Left ventricle myocardium inferior (tissue), 1 donor: ENCODE results near the gene SYP. TPM values are rescaled to one million over a fixed set of nuclear protein-coding genes. Genes with fewer than 3 reads are reported as not detected.

Experiments used
- DNase-seq: peaks from one replicate; pipeline ENCODE4 v3.0.0-alpha.2; 2020
- H3K27ac ChIP-seq: fragments of 200-600 bp; replicated peaks from 2 replicates; pipeline ENCODE4 v1.8.0; 2021
- H3K27me3 ChIP-seq: fragments of 200-600 bp; 2 replicates; pipeline ENCODE4 v1.8.0; 2021; ENCODE audit warnings: low read depth
- H3K36me3 ChIP-seq: fragments of 200-600 bp; 2 replicates; pipeline ENCODE4 v1.8.0; 2021
- H3K4me1 ChIP-seq: fragments of 200-600 bp; 2 replicates; pipeline ENCODE4 v1.8.0; 2021
- H3K4me3 ChIP-seq: fragments of 200-600 bp; 2 replicates; pipeline ENCODE4 v1.8.0; 2021; ENCODE audit warnings: mild to moderate bottlenecking, moderate library complexity
- H3K9me3 ChIP-seq: fragments of 200-600 bp; replicated peaks from 2 replicates; pipeline ENCODE4 v1.8.0; 2021
- CTCF ChIP-seq: fragments of 200-600 bp; IDR thresholded peaks from 2 replicates; pipeline ENCODE4 v1.8.0; 2021; ENCODE audit warnings: antibody characterized with exemption, mild to moderate bottlenecking, borderline replicate concordance
- intact Hi-C: fragments of 100-400 bp; cut with micrococcal nuclease; formaldehyde crosslinking; loops from one replicate; pipeline ENCODE4 v1.11.0; 2022
- total RNA-seq: library from RNA; stranded (reverse); fragmentation: NEBNext Ultra II Directional; extraction: Animal tissue kit (Norgen Biotek cat#: 25700); gene quantifications from one replicate; pipeline ENCODE4 v1.2.1, GENCODE V29; 2021
- donor health status: DM: no; HTN: yes; CAD: no; lungs with severe emphysema.

SYP gene
- total RNA-seq, 1 donor from 2014 or later = 1.6 TPM

DNA sequence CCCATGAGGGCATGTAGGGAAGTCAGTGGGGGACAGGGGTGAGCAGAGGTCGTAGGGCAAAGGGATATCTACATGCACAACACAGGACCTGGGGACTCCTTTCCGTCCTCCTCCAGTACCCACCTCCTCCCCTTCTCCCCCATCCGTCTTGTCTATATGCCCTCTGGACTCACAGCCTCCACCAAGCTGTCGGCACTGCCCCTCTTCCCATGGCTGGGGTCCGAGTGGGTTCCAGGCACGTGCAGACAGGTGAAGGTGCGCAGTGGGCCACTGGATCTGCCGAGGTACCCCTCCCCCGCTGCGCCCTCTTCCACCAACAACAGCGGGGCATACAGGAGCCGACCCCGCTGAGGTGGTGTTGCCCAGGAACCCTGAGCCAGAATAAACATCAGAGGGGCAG lies 5.5 kb upstream of the SYP start:
- intact Hi-C loops = no loop called here
- Histone ChIP-seq H3K27ac (no peak overlapping the region), H3K9me3 (no peaks in the 10 kb centered on the region), H3K27me3 (no peaks in the 10 kb centered on the region), H3K36me3 (no peaks in the 10 kb centered on the region), H3K4me1 (peaks cover 3% of the 10 kb centered on the region), H3K4me3 (no peak overlapping the region)
- no peak for TF ChIP-seq CTCF
- no peak for DNase-seq

GRCh38 chrX:49204709-49205108 lies 4.7 kb upstream of the SYP start:
- no peak overlapping the region for H3K4me3 ChIP-seq
- H3K4me1 ChIP-seq = peaks cover 6% of the 10 kb centered on the region
- no peaks in the 10 kb centered on the region for H3K36me3 ChIP-seq
- no peak for TF ChIP-seq CTCF
- no peaks in the 10 kb centered on the region for H3K9me3 ChIP-seq
- no peak overlapping the region for H3K27ac ChIP-seq
- no peaks in the 10 kb centered on the region for H3K27me3 ChIP-seq
- intact Hi-C loops = no loop called here
- DNase-seq = no peak

GRCh38 chrX:49204017-49204416 lies 4.0 kb upstream of the SYP start:
- Histone ChIP-seq H3K9me3 (no peaks in the 10 kb centered on the region), H3K36me3 (no peaks in the 10 kb centered on the region), H3K27ac (no peak overlapping the region), H3K4me1 (peaks cover 8% of the 10 kb centered on the region), H3K4me3 (no peak overlapping the region), H3K27me3 (no peaks in the 10 kb centered on the region)
- no peak for TF ChIP-seq CTCF
- intact Hi-C loops = no loop called here
- no peak for DNase-seq

DNA sequence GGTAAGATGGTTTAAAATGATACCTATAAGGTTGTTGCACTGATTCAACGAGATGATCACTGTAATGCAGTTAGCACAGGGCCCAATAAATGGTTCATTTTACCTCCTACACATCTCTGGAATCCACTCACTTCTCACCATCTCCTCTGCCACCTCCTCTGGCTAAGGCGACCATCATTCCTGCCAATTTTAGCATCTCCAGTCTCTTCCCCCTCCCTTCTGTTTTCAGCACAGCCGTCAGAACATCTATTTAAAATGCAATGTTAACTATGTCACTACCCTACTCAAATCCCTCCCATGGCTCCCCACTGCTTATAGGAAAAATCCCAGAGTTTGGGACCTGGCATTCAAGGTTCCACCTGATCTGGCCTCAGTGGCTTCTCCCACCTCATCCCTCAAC lies 3.5 kb upstream of the SYP start:
- no peak for DNase-seq
- no peaks in the 10 kb centered on the region for H3K9me3 ChIP-seq
- no peaks in the 10 kb centered on the region for H3K36me3 ChIP-seq
- H3K27me3 ChIP-seq = no peaks in the 10 kb centered on the region
- intact Hi-C loops = no loop called here
- no peak overlapping the region for H3K4me3 ChIP-seq
- peaks cover 8% of the 10 kb centered on the region for H3K4me1 ChIP-seq
- H3K27ac ChIP-seq = no peak overlapping the region
- no peak for TF ChIP-seq CTCF

DNA sequence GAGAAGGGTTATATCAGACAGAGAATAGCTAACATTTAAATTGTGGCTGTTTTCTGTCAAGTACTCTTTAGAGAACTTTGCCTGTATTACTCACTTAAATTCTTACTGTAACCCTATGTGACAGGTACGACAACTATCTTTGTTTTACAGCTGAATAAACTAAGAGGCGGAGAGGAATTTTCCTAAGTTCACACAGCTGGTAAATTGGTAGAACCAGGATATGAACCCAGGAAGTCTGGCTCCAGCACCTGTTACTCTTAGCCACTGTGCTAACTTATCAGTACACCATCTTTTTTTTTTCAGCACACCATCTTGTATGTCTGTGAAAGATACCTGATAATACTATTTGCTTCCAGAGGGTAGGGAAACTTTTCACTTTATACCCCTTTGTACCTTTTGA lies 2.0 kb upstream of the SYP start:
- Histone ChIP-seq H3K27me3 (no peaks in the 10 kb centered on the region), H3K36me3 (no peaks in the 10 kb centered on the region), H3K27ac (no peak overlapping the region), H3K4me1 (peaks cover 8% of the 10 kb centered on the region), H3K9me3 (no peaks in the 10 kb centered on the region), H3K4me3 (no peak overlapping the region)
- DNase-seq = no peak
- intact Hi-C loops = no loop called here
- no peak for TF ChIP-seq CTCF

GRCh38 chrX:49199315-49199595 lies 738 bp downstream of the SYP start:
- Histone ChIP-seq H3K27me3 (no peaks in the 10 kb centered on the region), H3K27ac (no peak overlapping the region), H3K4me3 (no peak overlapping the region), H3K36me3 (no peaks in the 10 kb centered on the region), H3K4me1 (peaks cover 8% of the 10 kb centered on the region), H3K9me3 (no peaks in the 10 kb centered on the region)
- no peak for TF ChIP-seq CTCF
- intact Hi-C loops = no loop called here
- DNase-seq = no peak
